GM08714 (cell line): Measurements from ENCODE around the gene ADAM12.

Source experiments
- H3K4me3 ChIP-seq: fragments of 200-500 bp; sonication (Bioruptor generic); 2 replicates; pipeline ENCODE4 v1.5.1; 2014; ENCODE audit warnings: mild to moderate bottlenecking, low read length, inconsistent platforms
- ZNF274 ChIP-seq: IDR thresholded peaks from 2 replicates; pipeline ENCODE4 v1.6.1; 2012; ENCODE audit warnings: mild to moderate bottlenecking, low read depth, low read length

Gene ADAM12

DNA sequence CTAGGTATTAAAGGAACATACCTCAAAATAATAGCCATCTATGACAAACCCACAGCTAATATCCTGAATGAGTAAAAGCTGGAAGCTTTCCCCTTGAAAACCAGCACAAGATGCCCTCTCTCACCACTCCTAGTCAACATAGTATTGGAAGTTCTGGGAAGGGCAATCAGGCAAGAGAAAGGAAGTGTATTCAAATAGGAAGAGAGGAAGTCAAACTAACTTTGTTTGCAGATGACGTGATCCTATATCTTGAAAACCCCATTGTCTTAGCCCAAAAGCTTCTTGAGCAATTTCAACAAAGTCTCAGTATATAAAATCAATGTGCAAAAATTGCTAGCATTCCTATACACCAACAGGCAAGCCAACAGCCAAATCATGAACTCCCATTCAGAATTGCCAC lies 360.6 kb downstream of the ADAM12 start:
- TF ChIP-seq ZNF274: no peak
- H3K4me3 ChIP-seq: no peak overlapping the region

DNA sequence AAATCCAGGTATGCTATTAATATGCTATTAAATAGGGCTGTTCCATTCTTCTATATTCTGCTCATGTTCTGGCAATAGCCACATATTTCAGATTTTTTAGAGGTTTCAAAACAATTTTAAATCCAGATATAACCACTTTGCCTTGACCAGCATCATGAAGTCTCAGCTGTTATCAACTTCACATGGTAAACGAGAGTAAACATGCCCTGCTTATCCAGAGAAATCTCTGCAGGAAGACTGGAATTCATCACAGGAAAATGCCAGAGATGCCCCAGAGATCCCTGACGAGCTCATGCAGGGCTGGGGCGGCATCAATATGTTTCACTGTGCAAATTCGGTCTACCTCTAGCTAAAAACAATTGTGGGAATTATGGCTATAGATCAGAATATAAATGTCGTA lies 365.4 kb downstream of the ADAM12 start:
- H3K4me3 ChIP-seq: no peak overlapping the region
- TF ChIP-seq ZNF274: no peak

DNA sequence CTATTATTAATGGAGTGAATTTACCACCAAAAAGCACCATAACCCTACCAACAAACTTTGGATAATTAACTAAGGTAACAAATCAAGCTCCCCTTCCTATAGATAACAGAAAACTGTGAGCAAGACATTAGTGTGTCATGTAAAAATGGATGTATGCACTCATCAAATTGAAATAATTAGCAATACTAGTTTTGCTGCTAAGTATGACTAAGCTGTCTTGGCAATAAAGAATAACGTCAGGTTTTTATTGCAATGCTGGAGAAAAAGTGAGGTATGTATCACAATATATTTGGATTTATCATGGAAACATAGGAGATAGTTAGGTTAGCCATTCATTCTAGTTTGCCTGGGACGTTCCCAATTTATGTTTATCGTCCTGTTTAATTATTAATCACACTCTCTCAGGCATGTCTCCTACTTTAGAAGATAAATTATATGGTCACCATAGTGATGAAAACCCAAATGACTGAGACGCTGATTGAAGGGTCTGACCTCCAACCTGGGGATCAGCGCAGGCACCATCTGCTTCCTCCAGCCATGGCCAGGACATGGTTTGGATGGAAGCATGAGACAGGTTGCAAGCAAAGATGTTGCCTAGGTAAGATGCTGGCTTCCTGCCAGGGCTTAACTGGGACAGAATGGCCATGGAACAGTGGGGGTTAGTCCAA lies 366.3 kb downstream of the ADAM12 start:
- H3K4me3 ChIP-seq: no peak overlapping the region
- TF ChIP-seq ZNF274: no peak

DNA sequence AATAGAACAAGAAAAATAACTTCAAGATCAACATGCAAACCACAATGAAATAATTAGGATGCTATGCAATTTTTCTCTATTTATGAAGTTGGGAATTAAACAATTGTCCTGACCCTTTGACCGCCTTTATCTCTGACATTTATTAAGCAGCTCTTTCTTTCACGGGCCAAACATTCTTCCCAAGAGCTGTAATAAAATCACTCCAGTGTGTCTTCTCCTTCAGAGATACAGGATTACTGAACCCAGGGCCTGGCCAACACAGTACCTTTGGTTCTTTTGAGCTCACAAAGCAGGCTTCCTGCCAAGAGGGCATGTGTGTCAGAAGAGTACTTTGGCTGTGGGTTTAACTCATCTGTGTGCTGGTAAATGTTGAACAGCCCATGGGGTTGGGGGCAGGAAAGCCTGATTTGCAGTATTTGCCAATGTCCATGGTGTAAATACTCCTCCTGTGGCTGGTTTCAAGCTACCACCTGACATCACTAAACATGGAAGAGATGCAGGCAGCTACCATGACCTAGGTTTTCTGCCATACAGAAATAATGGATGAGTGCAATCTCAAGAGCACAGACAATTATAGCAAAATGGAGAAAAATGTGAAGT lies 370.2 kb downstream of the ADAM12 start:
- H3K4me3 ChIP-seq: no peak overlapping the region
- TF ChIP-seq ZNF274: no peak

DNA sequence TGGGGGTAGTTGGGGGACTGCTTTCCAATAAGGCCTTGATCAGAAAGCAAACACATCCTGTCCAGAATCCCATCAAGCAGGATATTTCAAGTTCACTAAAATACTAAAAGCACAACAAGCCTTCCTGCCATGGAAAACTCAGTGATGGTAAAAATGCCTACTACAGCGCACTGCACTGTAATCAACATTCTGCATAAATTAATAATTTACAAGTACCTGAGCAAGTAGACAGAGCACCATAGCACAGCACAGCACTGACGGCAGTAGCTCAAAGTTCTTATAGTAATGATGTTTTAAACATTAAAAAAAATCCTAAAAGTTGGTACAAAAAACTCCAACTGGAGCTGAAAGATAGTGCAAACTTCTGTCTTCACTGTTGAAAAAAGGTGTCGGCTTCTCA lies 371.4 kb downstream of the ADAM12 start:
- TF ChIP-seq ZNF274: no peak
- H3K4me3 ChIP-seq: no peak overlapping the region

DNA sequence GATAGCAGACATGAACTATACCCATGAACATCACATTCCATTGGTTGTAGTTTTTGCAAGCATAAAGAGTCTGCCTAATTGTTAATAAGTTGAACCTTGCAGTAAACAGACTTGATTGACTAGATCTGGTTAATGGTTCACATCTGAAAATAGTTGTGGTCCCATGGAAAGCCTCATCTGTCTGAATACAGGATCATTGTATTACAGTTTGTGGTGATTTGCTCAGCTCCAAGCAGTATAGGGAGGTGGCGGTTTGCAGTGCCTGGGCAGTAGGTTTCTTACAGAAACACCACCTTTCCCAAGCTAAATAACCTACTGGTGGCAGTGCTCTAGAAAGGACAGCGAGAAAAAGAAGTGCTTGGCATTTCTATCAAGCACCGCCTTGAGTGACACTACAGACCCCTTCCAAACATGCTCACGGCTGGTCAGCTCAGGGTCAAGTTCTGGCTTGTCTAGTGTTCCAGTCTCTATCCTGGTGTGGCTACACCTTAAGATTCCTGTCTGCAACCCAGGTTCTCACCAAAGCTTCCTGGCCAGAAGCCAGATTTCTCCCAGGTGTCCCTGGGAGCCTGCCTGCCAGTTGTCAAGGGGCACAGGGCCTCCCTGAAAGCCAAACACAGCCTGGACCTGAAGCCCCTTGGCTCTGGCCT lies 372.0 kb downstream of the ADAM12 start:
- no peak overlapping the region for H3K4me3 ChIP-seq
- no peak for TF ChIP-seq ZNF274

DNA sequence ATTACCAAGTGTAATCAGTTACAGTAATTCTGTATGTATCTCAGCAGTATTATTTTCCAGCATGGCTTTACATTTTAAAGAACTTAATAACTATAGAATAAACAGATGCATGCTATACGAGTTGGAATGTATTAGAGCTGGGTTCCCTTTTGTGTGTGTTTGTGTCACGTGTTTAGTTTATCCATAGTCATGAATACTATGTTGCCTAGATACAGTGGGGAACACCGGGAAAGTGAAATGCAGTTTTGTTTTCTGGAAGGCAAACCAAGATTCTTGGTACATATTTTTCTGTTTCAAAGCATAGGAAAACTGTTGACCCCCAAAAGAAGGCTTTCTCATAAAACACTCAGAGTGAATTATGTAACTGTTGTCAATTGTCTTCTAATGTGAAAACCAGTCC lies 372.9 kb downstream of the ADAM12 start:
- H3K4me3 ChIP-seq: no peak overlapping the region
- TF ChIP-seq ZNF274: no peak

DNA sequence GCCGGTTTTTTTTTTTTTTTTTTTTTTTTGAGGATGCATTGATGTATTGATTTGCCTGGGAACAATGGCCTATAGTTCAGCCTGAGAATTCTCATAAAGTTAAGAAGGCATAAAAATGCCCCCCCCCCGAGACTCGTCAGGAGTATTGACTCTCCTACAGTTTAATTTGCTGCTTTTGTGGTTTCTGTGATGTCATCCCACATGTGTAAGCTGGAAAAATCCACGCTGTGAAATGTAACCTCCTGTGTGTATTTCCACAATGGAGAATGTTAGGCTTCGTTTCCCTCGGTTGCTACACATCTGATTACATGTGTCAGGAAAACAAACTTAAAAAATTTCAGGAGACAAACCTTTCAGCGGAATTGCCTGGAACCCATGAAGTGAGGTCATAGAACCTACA lies 374.0 kb downstream of the ADAM12 start:
- TF ChIP-seq ZNF274: no peak
- no peak overlapping the region for H3K4me3 ChIP-seq

DNA sequence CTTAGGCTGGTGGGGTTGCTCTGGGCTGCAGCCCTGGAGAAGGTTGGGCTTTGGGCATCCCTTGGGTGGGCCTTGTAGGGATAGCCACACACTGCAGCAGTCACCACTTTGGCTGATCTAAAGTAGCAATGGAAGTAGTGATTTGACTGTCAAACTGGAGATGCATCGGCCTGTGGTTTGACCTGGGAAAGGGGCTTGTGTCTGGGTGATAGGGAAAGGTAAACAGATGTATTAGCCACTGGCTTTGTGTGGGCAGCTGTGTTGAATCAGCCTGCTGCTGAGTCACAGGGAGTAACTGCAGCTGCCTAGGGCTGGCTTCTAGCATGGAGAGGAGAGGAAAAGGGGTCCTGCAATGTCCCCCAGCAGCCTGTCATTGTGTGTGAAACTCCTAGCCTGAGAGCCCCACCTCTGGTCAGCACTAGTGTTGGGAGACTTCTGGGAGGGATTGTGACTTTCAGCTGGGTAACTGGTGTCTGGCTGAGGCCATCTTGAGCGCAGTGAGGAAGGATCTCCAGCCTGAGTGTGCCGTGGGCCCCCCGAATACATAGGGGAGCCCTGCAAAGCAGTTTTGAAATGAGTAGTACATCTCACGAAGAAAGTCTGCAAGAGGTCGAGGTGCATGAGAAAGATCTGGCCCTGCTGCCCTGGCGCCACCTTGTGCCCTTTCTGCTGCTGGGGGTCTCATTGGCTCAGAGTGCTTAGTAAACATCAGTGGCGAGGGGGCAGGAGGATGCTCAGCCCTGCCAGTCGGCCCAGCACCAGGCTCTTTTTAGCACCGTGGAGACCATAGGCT lies 374.6 kb downstream of the ADAM12 start:
- H3K4me3 ChIP-seq: no peak overlapping the region
- TF ChIP-seq ZNF274: no peak

DNA sequence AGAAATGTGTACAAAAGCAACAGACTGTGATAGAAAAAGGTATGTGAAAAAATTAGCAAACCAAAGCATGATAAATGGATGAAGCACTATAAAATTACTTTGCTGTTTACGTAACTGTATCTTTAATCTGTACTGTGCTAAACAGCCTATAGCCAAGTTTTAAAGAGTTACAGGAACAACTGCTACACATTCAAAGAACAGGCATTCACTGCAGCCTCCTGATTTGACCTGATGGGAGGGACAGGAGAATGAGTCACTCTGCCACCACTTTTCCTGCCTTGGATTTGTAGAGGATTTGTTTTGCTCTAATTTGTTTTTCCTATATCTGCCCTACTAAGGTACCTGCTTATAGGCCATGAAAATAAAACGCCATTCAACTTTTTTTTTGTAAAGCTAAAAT lies 375.8 kb downstream of the ADAM12 start:
- no peak for TF ChIP-seq ZNF274
- H3K4me3 ChIP-seq: no peak overlapping the region

DNA sequence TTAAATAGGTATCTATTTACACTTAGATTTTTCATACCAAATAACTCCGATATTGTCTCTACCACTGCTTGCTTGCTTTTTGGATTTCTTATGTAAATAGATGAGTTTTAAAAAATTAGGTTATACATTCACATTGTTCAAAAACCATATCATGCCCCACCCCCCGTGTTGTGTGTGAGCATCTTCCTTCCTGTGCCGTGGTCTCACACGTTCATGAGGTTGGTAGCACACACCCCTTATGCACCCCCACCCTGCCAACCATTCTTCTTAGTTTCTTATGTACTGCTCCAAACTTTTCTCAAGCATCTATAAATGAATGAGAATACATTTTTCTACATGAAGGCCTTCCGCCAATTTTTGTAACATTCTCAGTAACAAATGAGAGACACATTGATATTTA lies 376.3 kb downstream of the ADAM12 start:
- H3K4me3 ChIP-seq: no peak overlapping the region
- no peak for TF ChIP-seq ZNF274

DNA sequence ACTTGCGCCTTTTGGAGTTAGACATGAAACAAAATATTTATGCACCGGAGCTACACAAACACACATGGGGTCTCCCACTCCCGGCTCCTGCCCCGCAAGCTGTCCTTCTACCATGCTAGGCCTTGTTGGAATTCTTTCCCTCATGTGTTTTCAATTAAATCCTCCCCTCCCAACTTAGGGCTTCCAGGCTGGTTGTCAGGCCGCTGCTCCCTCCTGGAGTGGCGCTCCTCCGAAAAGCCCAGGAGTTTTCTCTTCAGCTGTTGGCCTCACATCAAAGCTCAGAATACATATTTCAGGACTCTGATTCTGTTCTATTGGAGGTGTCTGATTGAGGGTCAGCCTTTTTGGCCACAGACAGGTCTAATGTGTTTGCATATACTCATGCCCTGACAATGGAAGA lies 378.6 kb downstream of the ADAM12 start:
- TF ChIP-seq ZNF274: no peak

DNA sequence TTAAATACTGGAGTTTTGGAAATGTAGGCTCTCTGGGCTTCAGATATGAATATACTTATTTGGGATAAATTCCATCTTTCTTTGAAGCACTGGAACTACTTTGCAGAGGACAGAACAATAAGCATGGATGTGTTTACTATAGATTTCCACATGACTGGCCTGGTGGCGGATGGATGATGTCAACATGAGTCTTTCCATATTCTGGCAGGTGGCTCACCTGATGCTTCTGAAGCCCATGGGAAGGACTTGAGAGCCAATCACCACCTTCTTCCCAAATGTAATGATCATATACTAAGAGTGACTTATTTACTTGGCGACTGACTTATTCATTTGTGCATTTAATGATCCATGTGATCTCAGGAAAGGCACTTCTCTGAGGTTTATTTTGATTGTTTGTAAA lies 381.4 kb downstream of the ADAM12 start:
- no peak overlapping the region for H3K4me3 ChIP-seq
- TF ChIP-seq ZNF274: no peak

More for the DNA sequence above, 378.6 kb downstream of the ADAM12 start:
- no peak overlapping the region for H3K4me3 ChIP-seq

DNA sequence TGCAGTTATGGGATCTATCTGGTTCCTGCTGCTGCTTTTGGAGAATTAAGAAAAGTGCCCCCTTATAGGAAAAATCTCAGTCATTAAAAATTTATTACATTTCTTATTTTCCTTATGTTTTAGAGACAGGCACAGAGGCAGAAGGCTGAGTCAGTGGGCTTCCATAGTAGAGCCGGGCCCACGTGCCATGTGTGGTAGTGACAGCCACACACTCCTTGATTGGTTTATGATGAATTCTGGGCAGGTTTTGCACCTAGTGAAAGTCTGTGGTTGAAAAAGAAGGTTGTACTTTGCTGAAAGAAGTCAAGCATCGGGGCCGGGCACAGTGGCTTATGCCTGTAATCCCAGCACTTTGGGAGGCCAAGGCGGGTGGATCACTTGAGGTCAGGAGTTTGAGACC lies 382.0 kb downstream of the ADAM12 start:
- TF ChIP-seq ZNF274: no peak
- no peak overlapping the region for H3K4me3 ChIP-seq

DNA sequence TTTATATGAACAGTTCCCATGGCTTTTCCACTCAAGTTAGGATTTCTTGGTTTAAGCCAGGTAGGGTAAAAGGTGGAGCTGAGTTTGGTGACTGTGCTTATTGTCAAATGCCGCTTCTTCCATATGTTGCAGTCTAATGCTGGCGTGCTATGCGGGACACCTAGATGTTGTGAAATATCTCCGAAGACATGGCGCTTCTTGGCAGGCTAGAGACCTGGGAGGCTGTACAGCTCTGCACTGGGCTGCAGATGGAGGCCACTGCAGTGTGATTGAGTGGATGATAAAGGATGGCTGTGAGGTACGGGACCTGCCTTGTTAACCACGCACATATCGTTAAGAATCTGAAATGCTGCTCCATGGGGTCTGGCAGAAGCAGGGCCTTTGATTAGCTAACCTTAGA lies 383.5 kb downstream of the ADAM12 start:
- no peak for TF ChIP-seq ZNF274
- H3K4me3 ChIP-seq: no peak overlapping the region

DNA sequence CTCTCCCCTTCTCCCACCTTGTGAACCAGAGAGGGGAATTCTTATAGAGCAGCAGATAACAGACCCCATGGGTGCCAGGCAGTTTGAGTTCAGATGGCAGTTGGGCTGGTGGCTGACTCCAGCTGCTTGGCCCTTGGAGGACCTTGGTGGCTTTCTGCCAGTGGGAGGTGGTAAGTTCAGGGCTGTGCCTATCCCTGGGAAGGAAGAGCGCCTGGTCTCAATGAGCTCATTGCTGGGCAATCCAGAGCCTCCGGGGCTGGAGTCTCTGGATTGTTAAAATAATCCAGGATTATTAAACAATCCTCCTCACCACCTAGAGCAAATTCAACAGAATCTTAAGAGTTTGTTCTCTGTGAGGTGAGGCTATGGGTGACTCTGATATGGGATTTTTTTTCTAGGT lies 386.7 kb downstream of the ADAM12 start:
- H3K4me3 ChIP-seq: no peak overlapping the region
- TF ChIP-seq ZNF274: no peak
